NCI-H345 treated with DMSO at 0.1 percent for 48 hours (cell line): Measurements from ENCODE around the gene SYDE1.
A peak's percentile ranks its signal among the peaks of the same experiment; 100 is the strongest.
"Not testable (repeated sequence)": the region's sequence is repeated elsewhere in the genome, so short reads cannot be mapped to it uniquely, and the experiment has no call there.

Source experiments
- DNase-seq: peaks from one replicate; lab custom pipeline; 2025; ENCODE audit not compliant: unreplicated experiment; lab: John Stamatoyannopoulos, UW

SYDE1 gene, protein sequence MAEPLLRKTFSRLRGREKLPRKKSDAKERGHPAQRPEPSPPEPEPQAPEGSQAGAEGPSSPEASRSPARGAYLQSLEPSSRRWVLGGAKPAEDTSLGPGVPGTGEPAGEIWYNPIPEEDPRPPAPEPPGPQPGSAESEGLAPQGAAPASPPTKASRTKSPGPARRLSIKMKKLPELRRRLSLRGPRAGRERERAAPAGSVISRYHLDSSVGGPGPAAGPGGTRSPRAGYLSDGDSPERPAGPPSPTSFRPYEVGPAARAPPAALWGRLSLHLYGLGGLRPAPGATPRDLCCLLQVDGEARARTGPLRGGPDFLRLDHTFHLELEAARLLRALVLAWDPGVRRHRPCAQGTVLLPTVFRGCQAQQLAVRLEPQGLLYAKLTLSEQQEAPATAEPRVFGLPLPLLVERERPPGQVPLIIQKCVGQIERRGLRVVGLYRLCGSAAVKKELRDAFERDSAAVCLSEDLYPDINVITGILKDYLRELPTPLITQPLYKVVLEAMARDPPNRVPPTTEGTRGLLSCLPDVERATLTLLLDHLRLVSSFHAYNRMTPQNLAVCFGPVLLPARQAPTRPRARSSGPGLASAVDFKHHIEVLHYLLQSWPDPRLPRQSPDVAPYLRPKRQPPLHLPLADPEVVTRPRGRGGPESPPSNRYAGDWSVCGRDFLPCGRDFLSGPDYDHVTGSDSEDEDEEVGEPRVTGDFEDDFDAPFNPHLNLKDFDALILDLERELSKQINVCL

DNA sequence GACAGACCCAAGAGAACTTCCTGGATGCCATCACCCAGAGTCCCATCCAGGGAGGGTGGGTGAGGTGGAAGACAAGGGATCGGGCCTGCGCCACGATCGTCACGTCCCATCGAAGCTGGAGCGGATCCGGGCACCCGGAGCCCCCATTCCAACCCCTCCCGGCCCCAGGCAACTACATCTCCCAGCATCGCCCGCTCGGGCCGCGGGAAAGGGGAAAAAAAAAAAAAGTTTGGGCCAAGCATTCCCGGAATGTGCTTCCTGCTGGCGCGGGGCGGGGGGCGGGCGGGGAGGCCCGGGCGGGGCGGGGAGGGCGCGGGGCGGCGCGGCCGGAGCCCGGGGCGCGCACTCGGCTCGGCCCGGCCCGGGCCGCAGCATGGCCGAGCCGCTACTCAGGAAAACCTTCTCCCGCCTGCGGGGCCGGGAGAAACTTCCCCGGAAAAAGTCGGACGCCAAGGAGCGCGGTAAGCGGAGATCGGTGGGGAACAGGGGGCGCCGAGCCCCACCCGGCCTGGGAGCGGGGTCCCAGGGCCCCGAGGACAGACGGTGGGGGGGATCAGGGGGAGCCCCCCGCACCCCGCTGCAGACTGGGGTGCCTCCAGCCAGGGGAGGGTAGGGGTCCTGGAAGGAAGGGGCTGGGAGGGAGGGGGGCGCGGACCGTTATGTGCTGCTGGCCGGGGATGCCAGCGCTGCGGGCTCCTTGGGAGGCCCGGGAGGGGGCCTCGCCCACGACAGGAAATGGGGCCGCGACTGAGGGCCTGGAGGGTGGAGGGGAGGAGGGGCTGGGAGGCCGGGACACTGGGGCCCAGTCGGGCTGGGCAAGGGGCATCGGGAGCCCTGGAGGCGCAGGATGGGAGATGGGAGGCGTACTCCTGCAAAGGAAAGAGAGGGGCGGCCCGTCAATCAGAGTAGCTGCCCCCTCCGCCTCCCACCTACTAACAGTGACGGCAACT lies at the start of gene SYDE1:
Gene SYDE1, plus strand, starts transcription at position 341 of the 950 bp plus-strand sequence. Its CDS starts 33 bp downstream, at position 374.
- DNase-seq = no peak

DNA sequence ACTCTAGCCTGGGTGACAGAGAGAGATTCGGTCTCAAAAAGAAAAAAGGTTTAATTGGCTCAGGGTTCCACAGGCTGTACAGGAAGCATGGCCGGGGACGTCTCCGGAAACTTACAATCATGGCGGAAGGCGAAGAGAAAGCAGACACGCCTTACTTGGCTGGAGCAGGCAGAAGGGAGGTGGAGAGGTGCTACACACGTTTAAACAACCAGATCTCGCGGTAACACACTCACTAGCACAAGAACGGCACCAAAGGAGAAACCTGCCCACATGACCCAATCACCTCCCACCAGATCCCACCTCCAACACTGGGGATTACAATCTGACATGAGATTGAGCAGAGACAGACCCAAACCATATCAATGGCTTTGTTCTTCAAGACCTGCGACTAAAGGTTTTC lies 45.2 kb upstream of the SYDE1 start:
- no peak for DNase-seq

DNA sequence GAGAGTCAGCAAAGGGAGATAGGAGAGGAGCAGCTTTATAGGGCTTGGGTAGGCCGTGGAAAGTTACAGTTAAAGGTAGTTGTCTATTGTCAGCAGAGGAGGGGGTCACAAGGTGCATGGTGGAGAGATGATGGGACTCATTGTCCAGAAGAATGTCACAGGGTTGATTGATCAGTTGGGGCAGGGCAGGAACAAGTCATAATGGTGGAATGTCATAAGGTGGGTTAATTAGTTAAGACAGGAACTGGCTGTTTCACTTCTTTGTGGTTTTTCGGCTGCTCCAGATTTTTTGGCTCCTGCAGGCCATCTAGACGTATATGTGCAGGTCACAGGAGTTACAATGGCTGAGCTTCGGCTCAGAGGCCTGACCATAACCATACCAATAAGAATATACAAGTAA lies 36.8 kb upstream of the SYDE1 start:
- not testable (repeated sequence) for DNase-seq

DNA sequence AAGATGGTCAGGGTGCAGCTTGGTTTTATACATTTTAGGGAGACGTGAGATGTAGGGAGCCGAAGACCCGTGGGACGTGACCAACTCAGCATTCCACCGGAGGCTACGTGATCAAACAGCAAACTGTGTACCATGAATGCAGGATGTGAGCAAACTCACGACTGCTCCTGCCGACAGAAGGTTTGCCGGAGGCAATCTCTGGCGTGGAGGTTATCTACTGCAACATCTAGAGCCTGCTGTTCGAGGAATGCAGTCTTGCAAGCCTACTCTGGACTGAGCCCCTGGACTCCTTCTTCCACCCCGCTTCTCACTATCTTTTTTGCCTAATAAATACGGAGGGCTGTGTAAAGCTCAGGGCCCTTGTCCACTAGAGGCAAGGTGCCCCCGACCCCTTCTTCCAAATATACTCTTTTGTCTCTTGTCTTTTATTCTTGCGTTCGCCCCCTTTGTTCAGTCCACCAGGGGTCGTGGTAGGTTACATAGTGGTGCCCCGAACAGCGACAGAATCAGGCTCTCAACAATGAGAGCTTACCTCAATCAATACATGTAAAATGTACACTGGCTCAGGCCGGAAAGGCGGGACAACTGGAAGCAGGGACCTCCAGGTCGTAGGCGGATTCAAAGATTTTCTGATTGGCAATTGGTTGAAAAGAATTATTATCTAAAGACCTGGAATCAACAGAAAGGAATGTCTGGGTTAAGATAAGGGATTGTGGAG lies 34.1 kb upstream of the SYDE1 start:
- DNase-seq = no peak

DNA sequence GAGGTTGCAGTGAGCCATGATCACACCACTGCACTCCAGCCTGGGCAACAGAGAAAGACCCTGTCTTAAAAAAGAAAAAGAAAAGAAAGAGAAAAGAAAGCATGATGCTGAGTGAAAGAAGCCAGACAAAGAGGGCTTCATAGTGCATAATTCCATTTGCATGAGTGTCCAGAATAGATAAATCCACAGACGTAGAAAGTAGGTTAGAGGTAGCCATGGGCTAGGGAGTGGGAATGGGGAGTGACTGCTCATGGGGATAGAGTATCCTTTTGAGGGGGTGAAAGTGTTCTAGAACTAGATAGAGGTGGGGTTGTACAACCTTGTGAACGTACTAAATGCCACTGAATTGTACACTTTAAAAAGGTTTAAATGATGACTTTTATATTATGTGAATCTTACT lies 32.8 kb upstream of the SYDE1 start:
- DNase-seq = no peak

DNA sequence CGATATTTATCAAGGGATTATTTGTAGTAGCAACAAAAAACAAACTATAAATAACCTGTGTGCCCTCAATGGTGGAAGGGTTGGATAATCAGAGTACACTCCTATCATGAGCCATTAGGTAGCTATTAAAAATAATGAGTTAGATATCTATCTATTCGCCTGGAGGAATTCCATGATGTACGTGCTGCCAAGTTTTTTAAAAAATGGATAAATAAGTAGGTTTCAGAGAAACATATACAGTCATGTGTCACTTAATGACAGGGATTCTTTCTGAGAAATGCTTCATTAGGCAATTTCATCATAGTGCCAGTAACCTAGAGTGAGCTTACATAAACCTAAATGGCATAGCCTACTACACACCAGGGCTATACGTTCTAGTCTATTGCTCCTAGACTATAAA lies 31.4 kb upstream of the SYDE1 start:
- no peak for DNase-seq

DNA sequence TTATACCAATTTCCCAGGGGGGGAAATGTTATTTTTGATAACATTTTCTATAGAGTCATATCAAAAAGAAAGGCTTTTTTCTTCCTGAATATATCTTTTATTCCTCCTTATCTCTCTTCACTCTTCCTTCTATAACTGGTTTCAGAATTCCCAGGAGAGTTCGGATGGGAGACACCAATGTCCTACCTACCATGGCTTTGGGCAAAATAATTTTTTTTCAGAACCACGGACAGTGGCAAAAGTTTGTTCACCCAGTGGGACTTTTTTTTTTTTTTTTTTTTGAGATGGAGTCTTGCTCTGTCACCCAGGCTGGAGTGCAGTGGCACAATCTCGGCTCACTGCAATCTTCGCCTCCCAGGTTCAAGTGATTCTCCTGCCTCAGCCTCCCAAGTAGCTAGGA lies 27.2 kb upstream of the SYDE1 start:
- DNase-seq = not testable (repeated sequence)

DNA sequence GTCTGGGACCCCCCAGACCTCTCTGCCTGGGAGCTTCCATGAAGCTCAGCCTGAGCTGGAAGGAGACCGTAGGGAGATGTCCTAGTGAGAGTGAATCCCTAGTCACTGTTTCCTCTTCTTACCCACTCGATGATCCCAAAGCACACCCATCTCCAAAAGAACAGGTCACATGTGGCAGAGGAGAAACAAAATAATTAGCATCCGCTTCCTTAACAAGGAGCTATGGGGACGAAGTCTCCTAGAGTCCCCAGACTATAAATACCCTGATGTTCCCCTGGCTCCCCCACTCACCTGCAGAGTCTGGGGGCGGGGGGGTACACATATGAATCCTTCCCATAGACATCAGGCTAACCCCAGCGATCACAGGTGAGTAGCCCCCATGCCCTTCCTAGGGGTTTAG lies 25.3 kb upstream of the SYDE1 start, which contains the start of gene OR1I1:
Gene OR1I1, plus strand, starts transcription at position 301 of the 400 bp plus-strand sequence. CDS start 4,855 bp downstream, outside the sequence.
- DNase-seq = no peak

DNA sequence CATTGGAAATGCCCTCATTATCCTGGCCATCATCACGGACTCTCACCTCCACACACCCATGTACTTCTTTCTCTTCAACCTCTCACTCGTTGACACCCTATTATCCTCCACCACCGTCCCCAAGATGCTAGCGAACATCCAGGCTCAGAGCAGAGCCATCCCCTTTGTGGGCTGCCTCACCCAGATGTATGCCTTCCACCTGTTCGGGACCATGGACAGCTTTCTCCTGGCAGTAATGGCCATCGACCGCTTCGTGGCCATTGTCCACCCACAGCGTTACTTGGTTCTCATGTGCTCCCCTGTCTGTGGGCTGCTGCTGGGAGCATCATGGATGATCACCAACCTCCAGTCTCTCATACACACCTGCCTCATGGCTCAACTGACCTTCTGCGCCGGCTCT lies 20.0 kb upstream of the SYDE1 start:
- DNase-seq = no peak

DNA sequence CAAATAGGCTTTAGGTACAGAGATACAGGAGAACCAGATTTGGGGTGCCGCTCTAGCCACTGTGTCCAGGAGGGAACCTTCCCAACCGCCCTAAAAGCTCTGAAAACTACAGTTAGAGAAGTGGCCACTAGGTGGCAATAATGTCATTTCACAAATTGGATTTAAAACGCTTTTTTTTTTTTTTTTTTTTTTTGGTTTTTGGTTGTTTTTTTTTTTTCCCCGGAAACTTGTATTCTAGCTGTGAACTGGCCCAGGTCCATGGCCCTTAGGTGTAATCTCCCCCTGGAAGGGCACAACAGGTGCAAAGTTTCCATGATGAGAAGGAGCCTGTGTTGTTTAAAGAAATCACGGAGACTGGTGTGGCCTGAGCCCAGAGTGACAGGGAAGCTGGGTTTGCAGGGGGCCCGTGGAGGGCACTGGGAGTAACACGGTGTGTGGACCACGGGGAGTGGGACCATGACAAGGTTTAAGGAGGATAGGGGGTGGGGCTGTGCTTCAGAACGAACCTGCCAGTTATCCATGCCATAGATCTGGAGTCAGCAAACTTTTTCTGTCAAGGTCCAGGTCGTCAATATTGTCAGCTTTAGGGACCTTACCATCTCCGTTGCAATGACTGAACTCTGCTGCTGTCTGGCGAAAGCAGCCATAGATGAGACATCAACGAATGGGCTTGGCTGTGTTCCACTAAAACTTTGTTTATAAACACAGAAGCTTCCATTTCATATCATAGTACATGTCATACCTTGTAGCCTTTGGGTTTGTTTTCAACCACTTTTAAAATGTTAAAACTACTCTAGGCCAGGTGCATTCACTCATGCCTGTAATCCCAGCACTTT lies 15.1 kb upstream of the SYDE1 start:
- peak; percentile 5 for DNase-seq

DNA sequence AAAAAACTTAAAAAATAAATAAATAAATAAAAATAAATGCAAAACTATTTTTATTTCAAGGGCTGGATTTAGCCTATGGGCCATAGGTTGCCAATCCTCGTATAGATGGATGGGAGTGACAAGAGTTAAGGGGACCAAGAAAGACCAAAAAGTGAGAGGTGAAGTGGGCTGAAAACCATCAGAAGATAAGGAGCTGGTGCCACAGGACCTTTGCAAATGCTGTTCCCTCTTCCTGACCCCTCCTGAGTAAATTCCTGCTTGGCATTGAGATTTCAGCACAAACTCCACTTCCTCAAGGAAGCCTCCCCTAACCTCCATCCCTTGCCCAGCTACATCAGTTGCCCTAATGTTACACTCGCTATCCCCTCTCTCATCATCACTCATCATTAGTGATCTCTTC lies 14.2 kb upstream of the SYDE1 start:
- no peak for DNase-seq

DNA sequence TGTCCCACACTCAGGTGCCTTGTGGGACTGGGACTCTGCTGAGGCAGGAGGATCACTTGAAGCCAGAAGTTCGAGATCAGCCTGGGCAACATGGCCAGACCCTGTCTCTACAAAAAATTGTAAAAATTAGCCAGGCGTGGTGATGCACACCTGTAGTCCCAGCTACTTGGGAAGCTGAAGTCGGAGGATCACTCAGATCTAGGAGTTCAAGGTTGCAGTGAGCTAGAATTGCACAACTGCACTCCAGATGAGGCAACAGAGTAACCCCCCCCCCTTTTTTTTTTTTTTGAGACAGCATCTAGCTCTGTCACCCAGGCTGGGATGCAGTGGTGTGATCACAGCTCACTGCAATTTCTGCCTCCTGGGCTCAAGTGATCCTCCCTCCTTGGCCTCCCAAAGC lies 11.0 kb upstream of the SYDE1 start:
- DNase-seq = no peak

DNA sequence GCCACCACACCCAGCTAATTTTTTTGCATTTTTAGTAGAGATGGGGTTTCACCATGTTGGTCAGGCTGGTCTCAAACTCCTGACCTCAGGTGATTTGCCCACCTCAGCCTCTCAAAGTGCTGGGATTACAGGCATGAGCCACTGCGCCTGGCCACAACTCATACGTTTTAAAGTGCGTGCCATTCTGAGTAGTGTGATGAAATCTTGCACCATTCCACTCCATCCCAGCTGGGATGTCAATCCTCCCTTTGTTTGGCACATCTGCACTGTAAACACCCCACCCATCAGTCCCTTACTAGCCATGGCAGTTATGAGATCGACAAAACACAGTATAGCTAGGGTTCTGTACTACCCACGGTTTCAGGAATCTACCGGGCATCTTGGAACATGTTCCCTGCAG lies 9.2 kb upstream of the SYDE1 start:
- not testable (repeated sequence) for DNase-seq

DNA sequence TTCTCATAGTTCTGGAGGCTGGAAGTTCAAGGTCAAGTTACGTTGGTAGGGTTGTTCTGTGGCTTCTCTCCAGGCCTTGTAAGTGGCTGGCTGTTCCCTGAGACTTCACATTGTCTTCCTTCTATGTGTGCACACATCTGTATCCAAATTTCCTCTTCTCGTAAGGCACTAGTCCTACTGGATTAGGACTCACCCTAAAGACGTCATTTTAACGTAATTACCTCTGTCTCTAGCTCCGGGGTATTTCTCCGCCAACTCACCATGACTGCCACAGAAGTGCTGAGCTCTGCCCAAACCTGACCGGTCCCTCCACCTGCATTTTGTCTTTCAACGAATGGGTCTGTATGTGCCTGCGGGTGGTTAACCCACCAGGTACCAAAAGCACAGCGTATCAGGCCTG lies 8.7 kb upstream of the SYDE1 start:
- no peak for DNase-seq

DNA sequence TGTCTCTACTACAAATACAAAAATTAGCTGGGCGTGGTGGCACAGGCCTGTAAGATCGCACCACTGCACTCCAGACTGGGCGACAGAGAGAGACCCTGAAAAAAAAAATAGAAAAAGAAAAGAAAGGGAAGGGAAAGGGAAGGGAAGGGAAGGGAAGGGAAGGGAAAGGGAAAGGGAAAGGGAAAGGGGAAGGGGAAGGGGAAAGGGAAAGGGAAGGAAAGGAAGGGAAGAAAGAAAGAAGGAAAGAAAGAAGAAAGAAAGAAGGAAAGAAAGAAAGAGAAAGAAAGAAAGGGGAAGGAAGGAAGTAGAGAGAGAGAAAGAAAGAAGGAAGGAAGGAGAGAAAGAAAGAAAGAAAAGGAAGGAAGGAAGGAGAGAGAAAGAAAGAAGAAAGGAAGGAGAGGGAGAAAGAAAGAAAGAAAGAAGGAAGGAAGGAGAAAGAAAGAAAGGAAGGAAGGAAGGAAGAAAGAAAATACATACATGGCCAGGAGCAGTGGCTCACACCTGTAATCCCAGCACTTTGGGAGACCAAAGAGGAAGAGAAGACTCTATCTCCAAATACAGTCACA lies 8.1 kb upstream of the SYDE1 start:
- no peak for DNase-seq

DNA sequence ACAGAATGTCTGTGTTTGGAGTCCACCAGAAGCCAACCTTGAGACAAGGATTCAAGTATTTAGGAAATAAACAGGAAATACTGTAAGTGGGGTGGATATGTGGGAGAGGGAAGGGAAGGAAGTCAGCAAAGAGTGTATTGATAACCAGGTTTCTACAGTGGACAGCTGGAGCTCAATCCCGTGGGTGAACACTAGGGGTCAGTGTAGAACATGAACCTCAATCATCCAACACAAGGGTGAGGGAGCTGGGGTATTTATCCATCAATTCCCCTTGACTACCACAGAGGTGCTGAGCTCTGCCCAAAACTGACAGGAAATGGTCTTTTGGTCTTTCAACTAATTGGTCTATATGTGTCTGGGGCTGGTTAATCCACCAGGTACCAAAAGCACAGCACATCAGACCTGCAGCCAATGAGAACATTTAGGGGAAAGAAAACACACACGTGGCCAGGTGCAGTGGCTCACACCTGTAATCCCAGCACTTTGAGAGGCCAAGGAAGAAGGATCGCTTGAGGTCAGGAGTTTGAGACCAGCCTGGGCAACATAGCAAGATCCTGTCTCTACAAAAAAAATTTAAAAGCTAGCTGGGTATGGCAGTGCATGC lies 5.6 kb upstream of the SYDE1 start:
- no peak for DNase-seq

DNA sequence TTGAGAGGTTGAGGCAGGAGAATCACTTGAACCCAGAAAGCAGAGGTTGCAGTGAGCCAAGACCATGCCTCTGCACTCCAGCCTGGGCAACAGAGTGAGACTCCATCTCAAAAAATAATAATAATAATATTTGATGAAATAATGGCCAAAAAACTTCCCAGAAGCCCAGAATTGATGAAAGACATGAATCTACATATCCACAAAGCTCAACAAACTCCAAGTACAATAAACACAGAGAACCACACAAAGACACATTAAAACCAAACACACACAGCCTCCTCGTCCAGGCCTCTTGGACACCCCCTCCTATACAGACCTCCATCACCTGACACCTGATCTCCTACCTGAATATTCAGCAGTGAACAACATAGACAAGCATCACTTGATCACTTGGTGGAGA lies 3.2 kb upstream of the SYDE1 start:
- DNase-seq = no peak

DNA sequence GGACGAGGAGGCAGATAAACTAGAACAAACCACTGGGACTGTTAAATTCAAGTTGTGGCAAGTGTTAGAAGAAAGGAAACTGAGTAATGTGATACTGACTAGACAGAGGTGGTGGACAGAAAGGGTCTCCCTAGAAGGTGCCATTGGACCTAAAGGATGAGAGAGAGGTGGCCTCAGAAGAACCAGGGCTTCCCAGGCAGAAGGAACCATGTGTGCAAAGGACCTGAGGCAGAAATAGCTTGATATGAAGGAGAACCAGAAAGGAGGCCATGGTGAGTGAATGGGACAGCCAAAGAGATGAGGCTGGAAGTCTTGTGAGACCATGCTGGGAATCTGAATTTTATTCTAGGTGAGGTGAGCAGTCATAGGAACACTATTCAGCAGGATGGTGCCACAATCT lies 2.8 kb upstream of the SYDE1 start:
- DNase-seq = no peak

DNA sequence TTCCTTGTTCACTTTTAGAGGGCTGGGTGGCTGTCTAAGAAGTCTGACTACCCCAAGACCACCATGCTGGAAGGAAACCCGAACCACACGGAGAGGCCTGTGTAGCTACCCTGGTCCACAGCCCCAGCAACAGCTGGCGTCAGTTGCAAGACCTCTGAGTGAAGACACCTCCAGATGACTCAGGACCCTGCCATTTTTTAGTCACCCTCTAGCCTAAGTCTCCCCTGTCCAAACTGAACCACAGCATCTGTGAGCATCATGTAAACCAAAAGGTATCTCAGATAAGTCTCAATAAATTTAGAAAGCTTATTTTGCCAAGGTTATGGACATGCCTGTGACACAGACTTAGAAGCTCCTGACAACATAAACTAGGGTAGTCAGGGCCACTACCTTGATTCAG lies 2.2 kb upstream of the SYDE1 start:
- no peak for DNase-seq
